NCI-H526 (cell line): ENCODE measurements around the gene MYG1.
"Not testable (repeated sequence)": the region's sequence is repeated elsewhere in the genome, so short reads cannot be mapped to it uniquely, and the experiment has no call there.

Experiments used
- DNase-seq, 2 experiments: peaks; one replicate each; lab custom pipeline; 2025; lab: John Stamatoyannopoulos, UW

Gene MYG1

DNA sequence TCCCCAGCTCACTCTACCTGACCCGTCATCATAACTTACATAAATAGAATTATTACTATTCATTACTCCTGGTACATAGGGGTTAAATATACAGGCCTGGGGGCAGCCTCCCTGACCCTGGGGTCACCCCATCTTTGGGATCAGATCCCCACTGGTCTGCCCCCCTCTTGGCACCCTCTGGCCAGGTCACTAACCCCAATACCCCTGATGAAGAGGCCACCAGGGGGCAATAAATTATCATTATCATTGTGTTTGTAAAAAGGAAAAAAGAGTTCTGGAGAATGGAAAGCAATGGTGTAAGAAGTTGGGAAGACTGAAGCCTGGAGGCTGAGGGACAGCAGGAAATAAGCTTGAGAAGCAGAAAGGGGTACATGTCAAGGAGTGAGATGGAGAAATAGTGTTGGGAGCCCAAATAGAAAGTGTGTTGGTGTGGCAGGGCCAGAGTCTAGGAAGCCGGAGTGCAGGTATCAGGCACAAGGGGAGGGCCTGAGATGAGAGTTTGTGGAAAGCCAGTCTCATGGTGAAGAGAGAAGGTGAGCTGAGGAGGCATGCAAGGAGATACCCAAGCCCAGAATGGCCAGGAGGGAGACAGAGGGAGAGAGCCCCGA is 28.0 kb downstream of the MYG1 start:
- no peak for DNase-seq

GRCh38 chr12:53328043-53328435 is 28.5 kb downstream of the MYG1 start:
- DNase-seq: no peak

DNA sequence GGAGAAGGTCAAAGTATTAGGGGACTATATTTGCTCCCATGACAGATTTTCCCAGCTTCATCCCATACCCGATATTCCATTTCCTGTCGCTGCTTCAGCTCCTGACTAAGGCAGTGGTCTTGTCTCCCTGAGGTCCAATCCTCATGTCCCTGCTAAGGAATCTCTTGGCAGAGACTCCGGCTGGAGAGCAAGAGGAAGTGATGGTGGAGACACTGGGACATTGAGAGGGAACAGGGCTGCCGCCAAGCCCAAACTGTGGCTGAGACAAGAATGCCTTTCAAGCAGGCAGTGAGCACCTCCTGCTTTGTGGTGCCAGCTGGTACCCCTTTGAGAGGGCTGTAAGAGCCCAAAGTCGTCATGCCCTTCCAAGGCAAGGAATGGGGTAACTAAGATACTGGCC is 31.2 kb downstream of the MYG1 start:
- DNase-seq: no peak

DNA sequence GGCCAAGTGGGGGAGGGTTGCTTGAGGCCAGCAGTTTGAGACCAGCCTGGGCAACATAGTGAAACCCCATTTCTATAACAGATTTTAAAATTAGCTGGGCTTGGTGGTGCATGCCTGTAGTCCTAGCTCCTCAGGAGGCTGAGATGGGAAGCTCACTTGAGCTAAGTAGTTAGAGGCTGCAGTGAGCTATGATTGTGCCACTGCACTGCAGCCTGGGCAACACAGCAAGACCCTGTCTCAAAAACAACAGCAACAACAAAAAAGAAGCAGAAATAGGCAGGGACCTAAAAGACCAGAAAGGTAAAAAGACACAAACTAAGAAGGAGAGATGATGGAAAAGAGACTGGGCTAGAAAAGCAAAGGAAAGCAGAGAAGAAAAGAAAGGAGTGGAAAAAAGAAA is 32.8 kb downstream of the MYG1 start:
- DNase-seq: not testable (repeated sequence)

DNA sequence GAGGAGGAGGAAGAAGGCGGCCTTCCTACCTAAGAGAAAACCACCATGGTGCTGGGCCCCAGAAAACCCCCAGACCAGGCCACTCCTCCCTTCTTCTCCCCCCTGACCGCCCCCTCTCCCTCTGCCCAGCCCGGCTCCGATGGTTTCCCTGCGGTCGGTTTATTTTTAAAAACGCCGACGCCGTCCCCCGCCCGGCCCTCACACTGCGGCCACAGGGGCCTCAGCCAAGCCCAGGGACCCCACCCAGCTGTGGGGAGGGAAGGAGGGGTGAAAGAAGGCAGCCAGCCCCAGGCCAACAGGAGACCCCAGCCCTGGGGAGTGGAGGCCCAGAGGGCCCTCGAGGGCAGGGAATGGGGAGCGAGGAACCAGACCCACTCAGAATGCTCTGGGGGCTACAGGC is 33.2 kb downstream of the MYG1 start:
- no peak for DNase-seq

GRCh38 chr12:53333289-53333688 is 33.8 kb downstream of the MYG1 start:
- no peak for DNase-seq

GRCh38 chr12:53333845-53334244 is 34.4 kb downstream of the MYG1 start:
- no peak for DNase-seq

DNA sequence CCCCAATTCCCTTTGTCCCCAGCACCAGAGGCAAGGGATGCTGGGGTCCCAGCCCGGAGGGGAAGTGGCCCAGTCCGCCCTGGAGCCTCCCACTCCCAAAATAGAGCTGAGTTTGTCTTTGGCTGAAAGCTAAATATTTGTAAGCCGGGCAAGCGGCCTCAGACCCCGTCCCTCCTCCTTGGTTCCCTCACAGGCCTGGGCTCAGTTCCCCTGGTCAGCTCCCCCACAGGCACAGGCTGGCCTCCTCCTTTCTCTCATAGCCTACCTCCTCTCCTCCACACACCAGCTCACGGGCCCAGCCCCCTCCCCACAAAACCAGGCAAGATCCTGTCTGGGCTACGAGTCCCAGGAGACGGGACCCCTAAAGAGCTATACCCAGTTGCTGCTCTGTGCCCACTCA is 35.3 kb downstream of the MYG1 start:
- DNase-seq: no peak

DNA sequence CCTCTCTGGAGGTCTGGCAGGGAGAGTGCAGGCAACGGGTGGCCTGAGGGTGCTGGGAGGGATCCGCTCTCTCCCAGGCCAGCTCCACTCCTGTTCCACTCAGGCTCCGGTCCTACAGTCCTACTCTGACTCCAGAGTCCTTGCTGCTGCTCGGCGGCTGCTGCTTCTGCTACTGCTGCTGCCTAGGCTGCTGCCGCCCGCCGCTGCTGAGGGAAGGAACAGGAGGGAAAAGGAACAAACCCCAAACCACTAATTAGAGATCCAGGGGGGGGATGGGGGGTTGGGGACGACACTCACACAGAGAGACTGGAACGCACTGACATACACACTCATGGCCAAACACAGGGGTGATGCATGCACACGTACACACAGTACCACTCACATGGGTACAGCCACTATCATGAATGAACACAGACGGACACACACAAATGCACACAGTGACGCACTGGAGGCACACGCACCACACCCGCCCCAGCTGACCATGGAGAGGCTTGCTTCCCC is 36.7 kb downstream of the MYG1 start, which contains the start of gene SP7:
TSS of gene SP7 (minus strand) at position 174 of the 501 bp plus-strand sequence. CDS start 708 bp downstream, outside the sequence.
- peak in 1 of 2 experiments; percentile 32 for DNase-seq

GRCh38 chr12:53338017-53338416 is 38.5 kb downstream of the MYG1 start:
- DNase-seq: no peak

- DNase-seq: no peak
Measured at GRCh38 chr12:53338916-53339315, 39.4 kb downstream of the MYG1 start.

GRCh38 chr12:53340398-53340797 is 40.9 kb downstream of the MYG1 start:
- no peak for DNase-seq

- no peak for DNase-seq
Measured at GRCh38 chr12:53343449-53343848, 44.0 kb downstream of the MYG1 start.

- DNase-seq: no peak
Measured at GRCh38 chr12:53343969-53344368, 44.5 kb downstream of the MYG1 start.

DNA sequence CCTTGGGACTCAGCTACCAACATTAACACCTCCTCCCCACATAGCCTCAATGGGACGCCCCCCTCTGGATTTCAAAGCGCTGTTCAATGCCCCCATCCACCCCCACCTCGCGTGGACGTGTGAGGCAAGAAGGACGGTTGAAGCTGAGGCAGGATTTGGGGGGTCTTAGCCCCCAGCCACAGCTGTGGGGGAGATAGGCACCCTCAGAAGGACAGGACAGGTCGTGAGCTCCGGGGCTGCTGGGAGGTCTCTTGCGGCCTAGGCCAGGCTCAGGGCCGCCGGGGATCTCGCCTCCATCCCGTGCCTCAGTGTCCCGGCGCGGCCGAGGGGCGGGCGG is 45.0 kb downstream of the MYG1 start:
- DNase-seq: no peak

- DNase-seq: peak; percentile 28 to 73
Measured at GRCh38 chr12:53344824-53345485, 45.5 kb downstream of the MYG1 start.

GRCh38 chr12:53345486-53346188 is 46.1 kb downstream of the MYG1 start:
- DNase-seq: peak; percentile 33 to 74

- DNase-seq: no peak
Measured at GRCh38 chr12:53346491-53346890, 47.0 kb downstream of the MYG1 start.

DNA sequence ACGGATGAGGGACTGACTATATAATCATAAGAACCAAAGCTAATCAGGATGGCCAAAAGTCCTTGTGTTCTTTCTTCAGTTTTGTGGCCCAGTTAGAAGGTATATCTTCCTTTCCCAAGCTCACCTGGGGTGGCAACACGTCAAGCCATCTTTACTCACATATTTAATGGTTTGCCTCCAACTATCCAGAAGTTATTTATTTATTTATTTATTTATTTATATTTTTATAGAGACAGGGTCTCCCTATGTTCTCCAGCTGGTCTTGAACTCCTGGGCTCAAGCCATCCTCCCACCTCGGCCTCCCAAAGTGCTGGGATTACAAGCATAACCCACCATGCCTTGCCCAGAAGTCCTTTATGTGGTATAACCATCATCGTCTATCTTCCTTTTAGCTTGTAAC is 48.4 kb downstream of the MYG1 start:
- no peak for DNase-seq

DNA sequence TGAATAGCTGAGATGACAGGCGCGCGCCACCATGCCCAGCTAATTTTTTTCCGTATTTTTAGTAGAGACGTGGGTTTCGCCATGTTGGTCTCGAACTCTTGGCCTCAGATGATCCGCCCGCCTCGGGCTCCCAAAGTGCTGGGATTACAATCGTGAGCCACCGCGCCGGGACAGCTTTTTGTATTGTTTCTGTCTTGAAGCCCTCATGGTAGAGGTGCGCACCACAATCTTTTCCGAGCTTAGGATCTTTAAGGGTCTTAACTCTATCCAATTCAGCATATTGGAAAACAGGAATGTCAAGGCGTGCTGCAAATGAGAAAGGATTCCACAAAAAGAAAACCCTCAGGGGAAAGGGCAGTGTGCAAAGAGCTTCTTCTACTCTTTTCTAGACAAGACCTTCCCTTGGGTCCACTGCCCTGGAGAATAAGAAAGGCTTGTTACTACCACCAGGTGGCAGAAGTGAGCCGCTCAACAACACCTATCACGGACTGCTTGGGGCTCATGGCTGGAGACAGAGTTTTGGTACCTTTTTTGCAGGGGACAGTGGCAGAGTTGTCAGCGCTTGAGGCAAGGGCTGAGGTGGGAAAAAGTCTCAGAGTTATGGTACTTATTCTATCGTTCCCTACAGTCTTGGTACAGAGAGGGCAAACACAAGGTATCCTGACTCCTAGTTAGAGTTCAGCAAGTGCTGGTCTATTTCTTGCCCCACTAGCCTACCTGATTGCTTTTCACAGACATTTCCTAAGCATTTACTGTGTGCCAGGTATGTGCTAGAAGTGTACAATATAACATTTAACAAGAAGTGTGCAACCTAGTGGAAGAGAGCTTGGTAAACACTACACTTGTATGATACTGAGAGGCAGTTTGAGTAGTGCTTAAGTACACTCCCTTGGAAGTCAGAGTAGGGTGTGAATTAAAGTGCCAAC is 53.1 kb downstream of the MYG1 start:
- peak; percentile 77 to 87 for DNase-seq

GRCh38 chr12:53353257-53353655 is 53.8 kb downstream of the MYG1 start:
- no peak for DNase-seq

DNA sequence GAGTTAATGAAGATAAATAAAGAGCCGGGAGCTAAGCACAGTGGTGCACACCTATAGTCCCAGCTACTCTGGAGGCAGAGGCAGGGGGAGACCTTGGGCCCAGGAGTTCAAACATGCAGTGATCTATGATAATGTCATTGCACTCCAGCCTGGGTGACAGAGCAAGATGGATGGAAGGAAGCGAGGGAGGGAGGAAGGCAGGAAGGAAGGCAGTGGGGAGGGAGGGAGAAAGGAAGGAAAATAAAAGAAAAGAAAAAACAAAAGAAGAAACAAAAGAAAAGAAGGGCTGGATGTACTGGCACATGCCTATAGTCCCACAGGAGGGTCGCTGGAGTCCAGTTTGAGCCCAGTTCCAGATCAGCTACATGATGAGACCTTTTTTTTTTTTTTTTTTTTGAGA is 55.6 kb downstream of the MYG1 start:
- DNase-seq: no peak
